GM13977 (cell line): ENCODE results near the gene TXNRD1.

Source experiments
- DNase-seq: peaks from one replicate; pipeline ENCODE4 v3.0.0; 2012; ENCODE audit warnings: low spot score
- CTCF ChIP-seq: IDR thresholded peaks from 2 replicates; pipeline ENCODE4 v1.5.1; 2012; ENCODE audit warnings: mild to moderate bottlenecking, control low read depth; ENCODE audit not compliant: insufficient read depth; ENCODE audit errors: extremely low read depth, missing control alignments
- in situ Hi-C: fragments of 300-500 bp; cut with MboI; formaldehyde crosslinking; loops from one replicate; pipeline ENCODE4 v1.12.0; 2022; ENCODE audit warnings: low sequenced_read_pairs, low pct_unique_long_range_greater_than_20kb, mixed read lengths, inconsistent platforms; ENCODE audit not compliant: unreplicated experiment

The TXNRD1 gene

DNA sequence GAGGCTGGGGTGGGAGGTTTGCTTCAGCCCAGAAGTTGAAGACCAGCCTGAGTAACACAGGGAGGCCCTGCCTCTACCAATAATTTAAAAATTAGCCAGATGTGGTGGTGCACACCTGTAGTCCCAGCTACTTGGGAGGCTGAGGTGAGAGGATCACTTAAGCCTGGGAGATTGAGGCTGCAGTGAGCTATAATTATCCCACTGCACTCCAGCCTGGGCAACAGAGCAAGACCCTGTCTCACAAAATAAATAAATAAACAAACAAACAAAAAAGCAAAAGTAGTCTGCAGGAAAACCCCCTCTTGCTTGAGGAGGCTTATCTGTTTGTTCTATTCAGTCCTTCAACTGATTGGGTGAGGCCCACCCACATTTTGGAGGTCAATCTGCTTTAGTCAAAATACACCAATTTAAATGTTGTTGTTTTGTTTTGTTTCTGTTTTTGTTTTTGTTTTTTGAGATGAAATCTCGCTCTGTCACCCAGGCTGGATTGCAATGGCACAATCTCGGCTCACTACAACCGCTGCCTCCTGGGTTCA, 24.9 kb upstream of the TXNRD1 start:
- no peak for TF ChIP-seq CTCF
- in situ Hi-C loops = loop anchor here (25.0 kb wide), 1 partner anchor 1197 kb away; no protein-coding TSS in a partner anchor
- no peak for DNase-seq

DNA sequence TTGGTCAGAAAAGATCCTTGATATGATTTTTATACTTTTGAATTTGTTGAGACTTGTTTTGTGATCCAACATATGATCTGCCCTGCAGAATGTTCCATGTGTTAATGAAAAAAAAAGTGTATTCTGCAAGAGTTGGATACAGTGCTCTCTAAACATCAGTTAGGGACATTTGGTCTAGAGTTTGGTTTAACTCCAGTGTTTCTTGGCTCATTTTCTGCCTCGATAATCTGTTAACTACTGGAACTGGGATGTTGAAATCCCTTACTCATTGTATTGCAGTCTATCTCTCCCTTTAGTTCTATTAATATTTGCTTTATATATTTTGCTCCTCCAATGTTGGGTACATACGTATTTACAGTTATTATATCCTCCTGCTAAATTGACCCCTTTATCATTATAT, 18.3 kb upstream of the TXNRD1 start:
- no peak for DNase-seq
- in situ Hi-C loops = loop anchor here (25.0 kb wide), 1 partner anchor 1190 kb away; no protein-coding TSS in a partner anchor
- no peak for TF ChIP-seq CTCF

GRCh38 chr12:104199964-104200363, 15.6 kb upstream of the TXNRD1 start:
- in situ Hi-C loops = loop anchor here (10.0 to 25.0 kb wide), 3 partner anchors 662 to 1187 kb away; no protein-coding TSS in a partner anchor
- no peak for DNase-seq
- no peak for TF ChIP-seq CTCF

- TF ChIP-seq CTCF = peak; percentile 87
- DNase-seq = peak; percentile 73
- in situ Hi-C loops = loop anchor here (10.0 to 25.0 kb wide), 2 partner anchors 661 to 853 kb away; no protein-coding TSS in a partner anchor
Observed at GRCh38 chr12:104201238-104202001, 14.2 kb upstream of the TXNRD1 start.

GRCh38 chr12:104204690-104205480, 10.7 kb upstream of the TXNRD1 start:
- in situ Hi-C loops = loop anchor here (10.0 to 25.0 kb wide), 2 partner anchors 657 to 850 kb away; no protein-coding TSS in a partner anchor
- DNase-seq = no peak
- no peak for TF ChIP-seq CTCF
